ENCODE results near the gene CD99. TPM values are rescaled to one million over a fixed set of nuclear protein-coding genes. Genes with fewer than 3 reads are reported as not detected.
A peak's percentile ranks its signal among the peaks of the same experiment; 100 is the strongest.

CD99 gene
- polyA plus RNA-seq, 4 donors, result 101 to 307 (median 183) TPM

GRCh38 chrX:2782171-2782570 lies 91.1 kb downstream of the CD99 start:
- DNase-seq, result peak in 1 of 2 donors; percentile 9
- no peak overlapping the region for H3K4me3 ChIP-seq (ENCODE audit: low read depth in 1 of 3, low read length in 3 of 3)
- peak overlapping the region in 1 of 3 donors; percentile 21 for H3K27ac ChIP-seq (ENCODE audit: low read depth in 1 of 3, low read length in 2 of 3)
- H3K36me3 ChIP-seq (ENCODE audit: control insufficient read depth in 3 of 3, insufficient read depth in 2 of 3, low read depth in 1 of 3, low read length in 3 of 3), result no peaks in the 10 kb centered on the region
- peaks cover 0 to 8% (median 0%) of the 10 kb centered on the region in 3 donors for H3K4me1 ChIP-seq (ENCODE audit: control insufficient read depth in 3 of 3, insufficient read depth in 2 of 3, low read depth in 1 of 3, low read length in 2 of 3)
- H3K27me3 ChIP-seq (ENCODE audit: control insufficient read depth in 3 of 3, insufficient read depth in 3 of 3, low read length in 3 of 3), result no peaks in the 10 kb centered on the region
- H3K9me3 ChIP-seq (ENCODE audit: control insufficient read depth in 2 of 2, insufficient read depth in 1 of 2, low read depth in 1 of 2, low read length in 1 of 2), result no peaks in the 10 kb centered on the region
- WGBS, 3 donors, result 34 to 64% (median 52%) methylated on average over 4 of the region's 4 CpGs
- no peak for FAIRE-seq

DNA sequence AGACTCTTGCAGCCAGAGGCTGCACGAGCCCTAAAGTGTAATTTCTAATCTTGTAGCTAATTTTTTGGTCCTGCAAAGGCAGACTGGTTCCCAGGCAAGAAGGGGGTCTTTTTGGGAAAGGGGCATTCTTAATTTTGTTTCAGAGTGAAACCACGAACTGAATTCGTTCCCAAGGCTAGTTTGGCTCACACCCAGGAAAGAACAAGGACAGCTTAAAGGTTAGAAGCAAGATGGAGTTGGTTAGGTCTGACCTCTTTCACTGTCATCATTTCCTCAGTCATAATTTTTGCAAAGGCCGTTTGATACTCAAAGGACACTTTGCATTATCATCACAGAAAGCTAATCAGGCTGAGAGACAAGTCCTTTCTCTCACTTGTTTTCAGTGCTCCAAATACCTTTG lies 91.7 kb downstream of the CD99 start:
- peaks cover 0 to 8% (median 0%) of the 10 kb centered on the region in 3 donors for H3K4me1 ChIP-seq (ENCODE audit: control insufficient read depth in 3 of 3, insufficient read depth in 2 of 3, low read depth in 1 of 3, low read length in 2 of 3)
- no peak overlapping the region for H3K27ac ChIP-seq (ENCODE audit: low read depth in 1 of 3, low read length in 2 of 3)
- no peaks in the 10 kb centered on the region for H3K27me3 ChIP-seq (ENCODE audit: control insufficient read depth in 3 of 3, insufficient read depth in 3 of 3, low read length in 3 of 3)
- no peaks in the 10 kb centered on the region for H3K9me3 ChIP-seq (ENCODE audit: control insufficient read depth in 2 of 2, insufficient read depth in 1 of 2, low read depth in 1 of 2, low read length in 1 of 2)
- WGBS, 3 donors, result 60 to 72% (median 62%) methylated on average over 4 of the region's 4 CpGs
- no peaks in the 10 kb centered on the region for H3K36me3 ChIP-seq (ENCODE audit: control insufficient read depth in 3 of 3, insufficient read depth in 2 of 3, low read depth in 1 of 3, low read length in 3 of 3)
- H3K4me3 ChIP-seq (ENCODE audit: low read depth in 1 of 3, low read length in 3 of 3), result no peak overlapping the region
- FAIRE-seq, result no peak
- no peak for DNase-seq

- 78 to 87% (median 79%) methylated on average over 6 of the region's 6 CpGs for WGBS, 3 donors
- Histone ChIP-seq H3K9me3 (ENCODE audit: control insufficient read depth in 2 of 2, insufficient read depth in 1 of 2, low read depth in 1 of 2, low read length in 1 of 2) (no peaks in the 10 kb centered on the region), H3K27ac (ENCODE audit: low read depth in 1 of 3, low read length in 2 of 3) (no peak overlapping the region), H3K4me3 (ENCODE audit: low read depth in 1 of 3, low read length in 3 of 3) (no peak overlapping the region), H3K36me3 (ENCODE audit: control insufficient read depth in 3 of 3, insufficient read depth in 2 of 3, low read depth in 1 of 3, low read length in 3 of 3) (no peaks in the 10 kb centered on the region), H3K27me3 (ENCODE audit: control insufficient read depth in 3 of 3, insufficient read depth in 3 of 3, low read length in 3 of 3) (no peaks in the 10 kb centered on the region), H3K4me1 (ENCODE audit: control insufficient read depth in 3 of 3, insufficient read depth in 2 of 3, low read depth in 1 of 3, low read length in 2 of 3) (peaks cover 0 to 8% (median 0%) of the 10 kb centered on the region in 3 donors)
- FAIRE-seq (no peak), DNase-seq (no peak)
Observed at GRCh38 chrX:2784026-2784425, 92.9 kb downstream of the CD99 start.

DNA sequence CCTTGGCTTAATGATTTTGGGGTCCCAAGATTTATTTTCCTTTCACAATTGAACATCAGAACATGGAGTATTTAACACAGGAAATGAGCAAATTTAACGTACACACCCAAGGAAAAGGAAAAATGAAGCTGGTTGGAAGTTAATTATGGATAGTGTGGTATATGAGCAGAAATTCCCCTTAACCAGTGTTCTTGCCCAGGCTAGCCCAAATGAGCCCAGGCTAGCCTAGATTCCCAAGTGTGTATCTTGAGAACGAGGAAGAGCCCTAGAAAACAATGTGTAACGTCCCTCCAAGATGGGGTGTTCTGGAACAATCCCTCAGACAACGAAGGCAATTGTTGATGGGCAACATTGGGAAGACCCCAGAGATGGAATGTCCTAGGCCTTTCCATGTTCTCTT lies 94.4 kb downstream of the CD99 start:
- H3K36me3 ChIP-seq (ENCODE audit: control insufficient read depth in 3 of 3, insufficient read depth in 2 of 3, low read depth in 1 of 3, low read length in 3 of 3), result no peaks in the 10 kb centered on the region
- H3K4me3 ChIP-seq (ENCODE audit: low read depth in 1 of 3, low read length in 3 of 3), result no peak overlapping the region
- WGBS, 3 donors, result 78 to 90% (median 82%) methylated on average over 4 of the region's 4 CpGs
- no peak for DNase-seq
- H3K9me3 ChIP-seq (ENCODE audit: control insufficient read depth in 2 of 2, insufficient read depth in 1 of 2, low read depth in 1 of 2, low read length in 1 of 2), result no peaks in the 10 kb centered on the region
- no peak for FAIRE-seq
- peaks cover 0 to 6% (median 0%) of the 10 kb centered on the region in 3 donors for H3K4me1 ChIP-seq (ENCODE audit: control insufficient read depth in 3 of 3, insufficient read depth in 2 of 3, low read depth in 1 of 3, low read length in 2 of 3)
- no peaks in the 10 kb centered on the region for H3K27me3 ChIP-seq (ENCODE audit: control insufficient read depth in 3 of 3, insufficient read depth in 3 of 3, low read length in 3 of 3)
- no peak overlapping the region for H3K27ac ChIP-seq (ENCODE audit: low read depth in 1 of 3, low read length in 2 of 3)

DNA sequence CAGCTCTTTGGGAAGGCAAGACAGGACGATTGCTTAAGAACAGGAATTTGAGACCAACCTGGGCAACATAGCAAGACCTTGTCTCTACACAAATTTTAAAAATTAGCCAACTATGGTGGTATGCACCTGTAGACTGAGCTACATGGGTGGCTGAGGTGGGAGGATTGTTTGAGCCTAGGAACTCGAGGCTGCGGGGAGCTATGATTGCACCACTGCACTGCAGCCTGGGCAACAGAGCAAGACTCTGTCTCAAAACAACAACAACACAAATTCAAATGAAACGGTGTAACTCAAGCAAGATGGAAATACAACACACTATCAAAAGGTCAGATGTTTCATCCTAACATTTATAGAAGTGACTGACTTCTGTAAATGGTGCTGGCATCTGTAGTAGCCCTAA lies 97.9 kb downstream of the CD99 start:
- FAIRE-seq, result no peak
- no peak for DNase-seq
- WGBS, 3 donors, result 81 to 84% (median 83%) methylated on average over 4 of the region's 4 CpGs
- no peaks in the 10 kb centered on the region for H3K27me3 ChIP-seq (ENCODE audit: control insufficient read depth in 3 of 3, insufficient read depth in 3 of 3, low read length in 3 of 3)
- H3K36me3 ChIP-seq (ENCODE audit: control insufficient read depth in 3 of 3, insufficient read depth in 2 of 3, low read depth in 1 of 3, low read length in 3 of 3), result no peaks in the 10 kb centered on the region
- no peaks in the 10 kb centered on the region for H3K9me3 ChIP-seq (ENCODE audit: control insufficient read depth in 2 of 2, insufficient read depth in 1 of 2, low read depth in 1 of 2, low read length in 1 of 2)
- H3K4me3 ChIP-seq (ENCODE audit: low read depth in 1 of 3, low read length in 3 of 3), result no peak overlapping the region
- no peaks in the 10 kb centered on the region for H3K4me1 ChIP-seq (ENCODE audit: control insufficient read depth in 3 of 3, insufficient read depth in 2 of 3, low read depth in 1 of 3, low read length in 2 of 3)
- no peak overlapping the region for H3K27ac ChIP-seq (ENCODE audit: low read depth in 1 of 3, low read length in 2 of 3)

DNA sequence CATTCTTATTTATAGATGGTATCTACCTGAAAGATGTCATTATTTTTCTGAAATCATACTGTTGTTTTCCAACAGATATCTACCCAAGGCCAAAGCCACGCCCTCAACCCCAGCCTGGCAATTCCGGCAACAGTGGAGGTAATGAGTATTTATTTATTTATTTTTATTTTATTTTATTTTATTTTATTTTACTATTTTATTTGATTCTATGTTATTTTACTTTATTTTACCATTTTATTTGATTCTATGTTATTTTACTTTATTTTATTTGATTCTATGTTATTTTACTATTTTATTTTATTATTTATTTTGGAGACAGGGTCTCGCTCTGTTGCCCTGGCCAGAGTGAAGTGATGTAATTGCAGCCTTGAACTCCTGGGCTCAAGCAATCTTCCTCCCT lies 98.5 kb downstream of the CD99 start:
- Histone ChIP-seq H3K4me1 (ENCODE audit: control insufficient read depth in 3 of 3, insufficient read depth in 2 of 3, low read depth in 1 of 3, low read length in 2 of 3) (no peaks in the 10 kb centered on the region), H3K27me3 (ENCODE audit: control insufficient read depth in 3 of 3, insufficient read depth in 3 of 3, low read length in 3 of 3) (no peaks in the 10 kb centered on the region), H3K27ac (ENCODE audit: low read depth in 1 of 3, low read length in 2 of 3) (no peak overlapping the region), H3K9me3 (ENCODE audit: control insufficient read depth in 2 of 2, insufficient read depth in 1 of 2, low read depth in 1 of 2, low read length in 1 of 2) (no peaks in the 10 kb centered on the region), H3K4me3 (ENCODE audit: low read depth in 1 of 3, low read length in 3 of 3) (no peak overlapping the region), H3K36me3 (ENCODE audit: control insufficient read depth in 3 of 3, insufficient read depth in 2 of 3, low read depth in 1 of 3, low read length in 3 of 3) (no peaks in the 10 kb centered on the region)
- WGBS, 3 donors, result 92 to 96% (median 92%) methylated on average over 3 of the region's 3 CpGs
- no peak for FAIRE-seq
- no peak for DNase-seq

Other genes with a start within 250 kb of the CD99 start
- gene DHRSX, start 190.3 kb upstream of the CD99 start, polyA plus RNA-seq, result 10 to 100 TPM in 2 of 4 donors, 1 to 10 TPM in 2; 7.2 to 25.2 (median 12.1) TPM
- 10 to 100 TPM; 23.9 to 48.0 (median 30.3) TPM for gene ZBED1, start 190.3 kb upstream of the CD99 start, polyA plus RNA-seq
- gene XG, start 60.7 kb downstream of the CD99 start, polyA plus RNA-seq, result under 1 TPM in 2 of 4 donors, not detected in 2; 0.13 to 0.15 TPM
- gene GYG2, start 137.6 kb downstream of the CD99 start, polyA plus RNA-seq, result 10 to 100 TPM in 1 of 4 donors, 1 to 10 TPM in 3; 1.6 to 12.5 (median 4.3) TPM
- 10 to 100 TPM; 12.3 to 39.6 (median 15.5) TPM for gene ARSD, start 238.0 kb downstream of the CD99 start, polyA plus RNA-seq